Ectodermal cell (in vitro differentiated cells): ENCODE results near the gene ADORA1.

Experiments used
- H3K27ac ChIP-seq: 2 replicates; pipeline ENCODE4 v1.7.0; 2013; ENCODE audit warnings: mild to moderate bottlenecking, low read depth, low read length; ENCODE audit not compliant: insufficient read depth, poor library complexity, severe bottlenecking
- H3K27me3 ChIP-seq: 2 replicates; pipeline ENCODE4 v1.7.0; 2013; ENCODE audit warnings: mild to moderate bottlenecking, low read length; ENCODE audit not compliant: insufficient read depth, control insufficient read depth, poor library complexity, severe bottlenecking
- H3K36me3 ChIP-seq: one replicate; pipeline ENCODE4 v1.7.0; 2013; ENCODE audit warnings: low read length; ENCODE audit not compliant: control insufficient read depth, insufficient read depth
- H3K4me1 ChIP-seq: one replicate; pipeline ENCODE4 v1.7.0; 2013; ENCODE audit warnings: low read length; ENCODE audit not compliant: control insufficient read depth, insufficient read depth
- H3K4me3 ChIP-seq: 2 replicates; pipeline ENCODE4 v1.7.0; 2013; ENCODE audit warnings: low read depth, low read length, control low read depth; ENCODE audit not compliant: insufficient read depth
- H3K9me3 ChIP-seq: 2 replicates; pipeline ENCODE4 v1.7.0; 2013; ENCODE audit warnings: mild to moderate bottlenecking, low read length, moderate library complexity; ENCODE audit not compliant: control insufficient read depth
- WGBS, 2 experiments: methylation state at CpG; one replicate each; pipeline ENCODE4 v1.1.7; 2013; ENCODE audit warnings: missing lambda C conversion rate in 2 of 2; 5-methylcytosine and 5-hydroxymethylcytosine counted together

ADORA1 gene

GRCh38 chr1:203216274-203217138 lies 89.0 kb downstream of the ADORA1 start:
- H3K4me1 ChIP-seq, result peaks cover 9% of the 10 kb centered on the region
- H3K27ac ChIP-seq, result no peak overlapping the region
- H3K4me3 ChIP-seq, result no peak overlapping the region
- WGBS, 2 experiments, result 34 to 35% methylated on average over 19 of the region's 19 CpGs
- no peaks in the 10 kb centered on the region for H3K27me3 ChIP-seq
- H3K9me3 ChIP-seq, result no peaks in the 10 kb centered on the region
- no peaks in the 10 kb centered on the region for H3K36me3 ChIP-seq
